ENCODE data around the gene INVS.
A peak's percentile ranks its signal among the peaks of the same experiment; 100 is the strongest.
"Not testable (repeated sequence)": the region's sequence is repeated elsewhere in the genome, so short reads cannot be mapped to it uniquely, and the experiment has no call there.

The INVS gene, protein sequence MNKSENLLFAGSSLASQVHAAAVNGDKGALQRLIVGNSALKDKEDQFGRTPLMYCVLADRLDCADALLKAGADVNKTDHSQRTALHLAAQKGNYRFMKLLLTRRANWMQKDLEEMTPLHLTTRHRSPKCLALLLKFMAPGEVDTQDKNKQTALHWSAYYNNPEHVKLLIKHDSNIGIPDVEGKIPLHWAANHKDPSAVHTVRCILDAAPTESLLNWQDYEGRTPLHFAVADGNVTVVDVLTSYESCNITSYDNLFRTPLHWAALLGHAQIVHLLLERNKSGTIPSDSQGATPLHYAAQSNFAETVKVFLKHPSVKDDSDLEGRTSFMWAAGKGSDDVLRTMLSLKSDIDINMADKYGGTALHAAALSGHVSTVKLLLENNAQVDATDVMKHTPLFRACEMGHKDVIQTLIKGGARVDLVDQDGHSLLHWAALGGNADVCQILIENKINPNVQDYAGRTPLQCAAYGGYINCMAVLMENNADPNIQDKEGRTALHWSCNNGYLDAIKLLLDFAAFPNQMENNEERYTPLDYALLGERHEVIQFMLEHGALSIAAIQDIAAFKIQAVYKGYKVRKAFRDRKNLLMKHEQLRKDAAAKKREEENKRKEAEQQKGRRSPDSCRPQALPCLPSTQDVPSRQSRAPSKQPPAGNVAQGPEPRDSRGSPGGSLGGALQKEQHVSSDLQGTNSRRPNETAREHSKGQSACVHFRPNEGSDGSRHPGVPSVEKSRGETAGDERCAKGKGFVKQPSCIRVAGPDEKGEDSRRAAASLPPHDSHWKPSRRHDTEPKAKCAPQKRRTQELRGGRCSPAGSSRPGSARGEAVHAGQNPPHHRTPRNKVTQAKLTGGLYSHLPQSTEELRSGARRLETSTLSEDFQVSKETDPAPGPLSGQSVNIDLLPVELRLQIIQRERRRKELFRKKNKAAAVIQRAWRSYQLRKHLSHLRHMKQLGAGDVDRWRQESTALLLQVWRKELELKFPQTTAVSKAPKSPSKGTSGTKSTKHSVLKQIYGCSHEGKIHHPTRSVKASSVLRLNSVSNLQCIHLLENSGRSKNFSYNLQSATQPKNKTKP

DNA sequence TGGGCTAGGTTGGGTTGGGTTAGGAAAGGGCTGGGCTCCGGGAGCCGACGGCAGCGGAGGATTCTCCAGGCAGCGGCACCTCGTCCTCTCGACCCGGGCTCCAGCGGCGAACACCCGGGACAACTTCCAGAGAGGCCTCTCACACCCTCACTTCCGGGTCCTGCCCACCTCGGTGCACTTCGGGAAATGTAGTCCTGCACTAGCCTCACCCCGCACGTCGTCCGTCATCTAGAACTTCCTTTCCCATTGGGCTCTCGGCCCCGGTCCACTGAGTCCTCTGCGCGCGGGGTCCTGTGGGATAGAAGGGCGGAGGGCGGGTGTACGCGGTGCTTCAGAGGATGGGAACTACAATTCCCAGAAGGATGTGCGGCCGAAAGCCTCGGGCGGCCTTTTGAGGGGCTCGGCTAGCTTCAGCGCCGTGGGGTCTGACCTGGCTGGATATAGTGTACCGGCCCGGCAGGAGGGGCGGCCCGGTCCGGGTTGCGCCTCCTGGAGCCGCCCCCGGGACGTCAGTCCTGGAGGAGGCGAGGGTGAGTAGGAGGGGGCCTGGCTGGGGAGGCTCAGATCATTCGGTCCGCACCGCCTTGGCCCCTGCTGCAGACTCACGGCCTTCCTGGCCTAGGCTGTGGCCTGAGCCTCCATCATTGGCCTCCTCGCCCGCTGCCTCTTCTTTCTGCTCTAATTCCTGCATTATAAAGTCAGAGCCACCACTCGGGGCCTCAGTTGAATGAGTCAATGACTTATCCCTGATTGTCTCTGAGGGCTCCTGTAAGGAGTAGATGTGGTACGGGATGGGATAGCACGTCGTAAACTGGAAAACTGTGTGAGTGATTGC, at the start of gene INVS, which contains the start of gene ERP44:
Gene INVS, plus strand, starts transcription at position 357 of the 835 bp plus-strand sequence. CDS start 5,279 bp downstream, outside the sequence.
Gene ERP44, minus strand, starts transcription at position 114 of the 835 bp plus-strand sequence. CDS start 160 bp downstream, outside the sequence.
- peak; percentile 97 for DNase-seq

DNA sequence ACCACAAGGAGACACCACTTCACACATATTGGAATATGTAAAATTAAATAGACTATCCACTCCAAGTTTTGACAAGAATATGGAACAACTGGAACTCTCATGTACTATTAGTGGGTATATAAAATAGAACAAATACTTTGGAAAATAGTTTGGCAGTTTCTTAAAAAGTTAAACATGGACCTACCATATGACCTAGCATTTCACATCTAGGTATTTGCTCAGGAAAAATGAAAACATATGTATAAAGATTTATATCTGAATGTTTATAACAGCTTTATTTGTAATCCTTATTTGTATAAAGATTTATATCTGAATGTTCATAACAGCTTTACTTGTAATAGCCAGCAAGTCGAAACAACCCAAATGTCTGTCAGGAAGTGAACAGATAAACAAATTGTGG, 49.5 kb upstream of the INVS start:
- DNase-seq: no peak

GRCh38 chr9:100052375-100052774, 46.7 kb upstream of the INVS start:
- no peak for DNase-seq

- DNase-seq: no peak
Observed at GRCh38 chr9:100056561-100056960, 42.5 kb upstream of the INVS start.

- no peak for DNase-seq
Observed at GRCh38 chr9:100057624-100058023, 41.4 kb upstream of the INVS start.

DNA sequence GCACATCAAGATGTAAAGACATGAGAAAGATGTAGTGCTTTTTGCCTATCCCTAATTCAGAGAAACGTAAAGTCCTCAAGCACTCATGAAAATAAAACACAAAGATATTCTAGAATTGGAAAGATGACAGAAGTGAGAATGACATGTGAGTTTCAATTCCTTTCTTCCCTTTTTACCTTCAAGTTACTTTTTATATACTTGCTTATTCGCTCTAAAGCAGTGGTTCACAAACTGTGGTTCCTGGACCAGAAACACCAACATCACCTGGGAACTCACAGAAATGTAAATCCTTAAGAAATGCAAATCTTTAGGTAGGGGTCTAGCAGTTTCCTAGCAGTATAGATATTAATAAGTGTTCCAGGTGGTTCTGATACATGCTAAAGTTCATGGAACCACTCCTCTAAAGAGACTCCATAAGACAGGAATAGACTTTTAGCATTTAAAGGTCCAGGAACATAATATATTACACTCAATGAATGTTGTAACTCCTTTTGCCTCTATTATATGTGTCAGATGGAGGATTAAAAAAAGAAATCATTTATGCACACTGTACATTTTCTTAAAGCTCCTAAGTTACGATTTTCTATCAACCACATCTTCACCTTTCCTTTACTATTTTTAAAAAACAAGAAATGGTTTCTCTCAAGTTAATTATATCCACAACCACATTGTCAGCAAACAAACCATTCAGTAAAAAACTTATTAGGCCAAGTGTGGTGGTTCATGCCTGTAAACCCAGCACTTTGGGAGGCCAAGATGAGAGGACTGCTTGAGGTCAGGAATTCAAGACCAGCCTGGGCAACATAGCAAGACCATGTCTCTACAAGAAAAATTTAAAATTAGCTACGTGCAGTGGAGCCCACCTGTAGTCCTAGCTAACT, 40.1 kb upstream of the INVS start:
- DNase-seq: no peak

- DNase-seq: not testable (repeated sequence)
Observed at GRCh38 chr9:100062683-100063082, 36.4 kb upstream of the INVS start.

DNA sequence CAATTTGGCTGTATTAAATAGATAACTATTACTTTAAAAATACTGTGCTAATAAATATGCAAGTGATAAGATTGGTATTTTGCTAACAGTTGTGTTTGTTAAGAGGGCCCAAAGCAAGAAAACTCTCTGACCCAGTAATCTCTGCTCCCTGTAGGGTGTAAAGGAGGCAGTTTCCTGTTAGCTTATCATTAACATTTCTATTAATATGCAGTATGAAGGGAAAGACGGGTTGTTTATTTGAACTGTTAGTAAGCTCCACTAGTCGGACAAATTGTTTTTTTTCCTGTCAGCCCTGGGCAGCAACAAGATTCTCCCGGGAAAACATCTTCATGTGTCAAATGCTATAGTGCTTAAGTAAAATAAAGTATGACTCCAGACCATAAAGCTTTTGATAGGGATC, 35.9 kb upstream of the INVS start:
- DNase-seq: no peak

- no peak for DNase-seq
Observed at GRCh38 chr9:100064872-100065581, 34.0 kb upstream of the INVS start.

GRCh38 chr9:100066539-100066938, 32.5 kb upstream of the INVS start:
- DNase-seq: no peak

DNA sequence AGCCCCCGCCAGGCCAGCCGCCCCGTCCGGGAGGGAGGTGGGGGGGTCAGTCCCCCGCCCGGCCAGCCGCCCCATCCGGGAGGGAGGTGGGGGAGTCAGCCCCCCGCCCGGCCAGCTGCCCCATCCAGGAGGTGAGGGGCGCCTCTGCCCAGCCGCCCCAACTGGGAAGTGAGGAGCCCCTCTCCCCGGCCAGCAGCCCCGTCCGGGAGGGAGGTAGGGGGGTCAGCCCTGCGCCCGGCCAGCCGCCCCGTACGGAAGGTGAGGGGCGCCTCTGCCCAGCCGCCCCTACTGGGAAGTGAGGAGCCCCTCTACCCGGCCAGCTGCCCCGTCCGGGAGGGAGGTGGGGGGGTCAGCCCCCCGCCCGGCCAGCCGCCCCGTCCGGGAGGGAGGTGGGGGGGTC, 31.1 kb upstream of the INVS start:
- not testable (repeated sequence) for DNase-seq

GRCh38 chr9:100069068-100069467, 30.0 kb upstream of the INVS start:
- not testable (repeated sequence) for DNase-seq

GRCh38 chr9:100070104-100071041, 28.7 kb upstream of the INVS start:
- no peak for DNase-seq

DNA sequence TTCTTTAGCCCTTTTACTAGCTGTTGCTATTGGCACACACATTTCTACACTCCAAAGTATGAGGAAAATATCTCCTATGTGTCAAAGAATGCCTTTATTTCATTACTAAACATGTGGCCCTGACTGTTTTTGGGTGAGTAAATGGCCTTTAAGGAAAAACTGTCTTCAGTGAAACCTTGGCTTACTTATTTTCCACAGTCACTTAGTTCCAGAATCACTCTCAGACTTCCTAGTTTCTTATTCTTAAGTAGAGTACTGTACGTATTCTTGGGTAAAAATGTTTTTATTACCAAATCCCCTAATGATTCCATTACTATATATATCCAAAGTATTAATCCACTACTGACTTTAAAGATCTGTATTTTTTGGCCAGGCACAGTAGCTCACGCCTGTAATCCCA, 27.8 kb upstream of the INVS start:
- no peak for DNase-seq

GRCh38 chr9:100072805-100073204, 26.2 kb upstream of the INVS start:
- no peak for DNase-seq

GRCh38 chr9:100074093-100074492, 24.9 kb upstream of the INVS start:
- DNase-seq: no peak

DNA sequence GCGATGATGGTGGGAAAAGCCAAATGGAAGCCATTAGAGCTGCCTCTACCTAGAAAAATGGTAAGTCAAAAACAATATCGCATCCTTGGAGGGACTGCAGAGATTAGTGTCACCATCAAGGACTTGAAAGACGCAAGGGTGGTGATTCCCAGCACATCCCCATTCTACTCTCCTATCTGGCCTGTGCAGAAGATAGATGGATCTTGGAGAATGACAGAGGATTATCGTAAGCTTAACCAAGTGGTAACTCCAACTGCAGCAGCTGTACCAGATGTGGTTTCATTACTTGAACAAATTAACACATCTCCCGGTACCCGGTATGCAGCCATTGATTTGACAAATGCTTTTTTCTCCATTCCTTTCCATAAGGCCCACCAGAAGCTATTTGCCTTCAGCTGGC, 24.1 kb upstream of the INVS start:
- no peak for DNase-seq

DNA sequence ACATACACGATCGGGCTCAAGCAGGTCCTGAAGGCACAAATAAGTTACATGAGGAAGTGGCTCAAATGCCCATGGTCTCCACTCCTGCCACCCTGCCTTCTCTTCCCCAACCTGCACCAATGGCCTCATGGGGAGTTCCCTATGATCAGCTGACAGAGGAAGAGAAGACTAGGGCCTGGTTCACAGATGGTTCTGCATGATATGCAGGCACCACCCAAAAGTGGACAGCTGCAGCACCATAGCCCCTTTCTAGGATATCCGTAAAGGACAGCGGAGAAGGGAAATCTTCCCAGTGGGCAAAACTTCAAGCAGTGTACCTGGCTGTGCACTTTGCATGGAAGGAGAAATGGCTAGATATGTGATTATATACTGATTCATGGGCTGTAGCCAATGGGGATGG, 22.8 kb upstream of the INVS start:
- DNase-seq: not testable (repeated sequence)

DNA sequence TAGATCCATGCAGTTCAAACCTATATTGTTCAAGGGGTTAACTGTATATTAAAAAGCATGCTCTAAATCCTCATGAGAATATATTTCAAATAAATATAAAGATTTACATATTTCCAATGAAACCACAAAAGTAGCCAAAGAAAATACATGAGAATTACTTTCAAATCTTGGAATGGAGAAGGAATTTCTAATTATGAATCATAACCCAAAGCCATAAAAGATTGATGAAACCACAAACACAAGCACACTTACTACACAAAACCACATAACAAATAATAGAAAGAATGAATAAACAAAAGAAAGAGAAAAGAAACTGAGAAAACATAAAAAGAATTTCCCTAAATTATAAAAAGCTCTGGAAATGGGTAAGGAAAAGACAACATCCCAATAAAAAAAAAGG, 16.3 kb upstream of the INVS start:
- DNase-seq: no peak
